NCI-H82 treated with DMSO at 0.1 percent for 48 hours (cell line): ENCODE results near the gene MUC5B.
"Not testable (repeated sequence)": the region's sequence is repeated elsewhere in the genome, so short reads cannot be mapped to it uniquely, and the experiment has no call there.

Source experiments
- DNase-seq: peaks from one replicate; lab custom pipeline; 2025; ENCODE audit not compliant: unreplicated experiment; lab: John Stamatoyannopoulos, UW

Gene MUC5B

GRCh38 chr11:1191786-1192470 is 30.9 kb upstream of the MUC5B start:
- DNase-seq, result not testable (repeated sequence)

GRCh38 chr11:1192741-1193325 is 30.0 kb upstream of the MUC5B start:
- no peak for DNase-seq

- no peak for DNase-seq
Observed at GRCh38 chr11:1193326-1194230, 29.3 kb upstream of the MUC5B start.

GRCh38 chr11:1194231-1194976 is 28.5 kb upstream of the MUC5B start:
- DNase-seq, result no peak

- no peak for DNase-seq
Observed at GRCh38 chr11:1194977-1195681, 27.7 kb upstream of the MUC5B start.

GRCh38 chr11:1195682-1196515 is 27.0 kb upstream of the MUC5B start:
- no peak for DNase-seq

GRCh38 chr11:1196516-1197391 is 26.1 kb upstream of the MUC5B start:
- DNase-seq, result no peak

- no peak for DNase-seq
Observed at GRCh38 chr11:1197431-1197885, 25.4 kb upstream of the MUC5B start.

- DNase-seq, result no peak
Observed at GRCh38 chr11:1197886-1198560, 24.8 kb upstream of the MUC5B start.

- DNase-seq, result no peak
Observed at GRCh38 chr11:1198561-1199240, 24.2 kb upstream of the MUC5B start.

- no peak for DNase-seq
Observed at GRCh38 chr11:1199241-1199750, 23.6 kb upstream of the MUC5B start.

- no peak for DNase-seq
Observed at GRCh38 chr11:1199751-1200610, 22.9 kb upstream of the MUC5B start.

GRCh38 chr11:1200611-1201191 is 22.2 kb upstream of the MUC5B start:
- DNase-seq, result no peak

GRCh38 chr11:1201395-1202153 is 21.3 kb upstream of the MUC5B start:
- no peak for DNase-seq

GRCh38 chr11:1202154-1202775 is 20.6 kb upstream of the MUC5B start:
- no peak for DNase-seq
